Neural crest cell (in vitro differentiated cells): Measurements from ENCODE around the gene PAK5. TPM values are rescaled to one million over a fixed set of nuclear protein-coding genes. Genes with fewer than 3 reads are reported as not detected.

Source experiments
- DNase-seq: peaks from one replicate; pipeline ENCODE4 v3.0.0; 2021; ENCODE audit warnings: low read depth, mixed read lengths, low spot score
- H3K27ac Mint-ChIP-seq: one replicate; pipeline ENCODE4 v1.8.0; 2021; ENCODE audit warnings: mild to moderate bottlenecking, mixed read lengths; ENCODE audit not compliant: unreplicated experiment
- H3K27me3 Mint-ChIP-seq: 2 replicates; pipeline ENCODE4 v1.8.0; 2021; ENCODE audit warnings: low read depth, mild to moderate bottlenecking, mixed read lengths
- H3K36me3 Mint-ChIP-seq: 2 replicates; pipeline ENCODE4 v1.8.0; 2021; ENCODE audit warnings: low read depth, mild to moderate bottlenecking, mixed read lengths
- H3K4me1 Mint-ChIP-seq: 2 replicates; pipeline ENCODE4 v1.8.0; 2021; ENCODE audit warnings: mixed read lengths
- H3K4me3 Mint-ChIP-seq: one replicate; pipeline ENCODE4 v1.8.0; 2021; ENCODE audit warnings: mild to moderate bottlenecking, mixed read lengths
- H3K9me3 Mint-ChIP-seq: 2 replicates; pipeline ENCODE4 v1.8.0; 2021; ENCODE audit warnings: mixed read lengths
- CTCF ChIP-seq: fragments of 200-600 bp; sonication (generic); conservative IDR thresholded peaks from 2 replicates; pipeline ENCODE4 v1.5.0; 2021; ENCODE audit warnings: antibody characterized with exemption, mild to moderate bottlenecking
- total RNA-seq: library from RNA; stranded (reverse); gene quantifications from 2 replicates; pipeline ENCODE4 v1.2.1, GENCODE V29; 2021

PAK5 gene
- total RNA-seq, 1 donor from 2014 or later = 1.8 TPM

GRCh38 chr20:9810738-9811137 is 28.1 kb downstream of the PAK5 start:
- H3K4me3 Mint-ChIP-seq = no peak overlapping the region
- no peak for TF ChIP-seq CTCF
- no peaks in the 10 kb centered on the region for H3K9me3 Mint-ChIP-seq
- H3K27ac Mint-ChIP-seq = no peak overlapping the region
- no peaks in the 10 kb centered on the region for H3K36me3 Mint-ChIP-seq
- H3K27me3 Mint-ChIP-seq = peaks cover 11% of the 10 kb centered on the region
- no peak for DNase-seq
- no peaks in the 10 kb centered on the region for H3K4me1 Mint-ChIP-seq

GRCh38 chr20:9809271-9809670 is 29.6 kb downstream of the PAK5 start:
- H3K36me3 Mint-ChIP-seq = no peaks in the 10 kb centered on the region

GRCh38 chr20:9808166-9808565 is 30.7 kb downstream of the PAK5 start:
- Mint-ChIP-seq H3K9me3 (no peaks in the 10 kb centered on the region), H3K4me1 (no peaks in the 10 kb centered on the region), H3K36me3 (no peaks in the 10 kb centered on the region), H3K27ac (no peak overlapping the region), H3K27me3 (peaks cover 11% of the 10 kb centered on the region), H3K4me3 (no peak overlapping the region)
- TF ChIP-seq CTCF = no peak
- no peak for DNase-seq

More at GRCh38 chr20:9809271-9809670, 29.6 kb downstream of the PAK5 start:
- H3K4me3 Mint-ChIP-seq = no peak overlapping the region
- no peaks in the 10 kb centered on the region for H3K4me1 Mint-ChIP-seq
- no peak overlapping the region for H3K27ac Mint-ChIP-seq
- no peak for DNase-seq
- no peaks in the 10 kb centered on the region for H3K9me3 Mint-ChIP-seq
- peaks cover 11% of the 10 kb centered on the region for H3K27me3 Mint-ChIP-seq
- no peak for TF ChIP-seq CTCF

- H3K9me3 Mint-ChIP-seq = no peaks in the 10 kb centered on the region
- DNase-seq = no peak
- H3K4me3 Mint-ChIP-seq = no peak overlapping the region
- no peak for TF ChIP-seq CTCF
- H3K27me3 Mint-ChIP-seq = peaks cover 11% of the 10 kb centered on the region
- no peaks in the 10 kb centered on the region for H3K4me1 Mint-ChIP-seq
- no peaks in the 10 kb centered on the region for H3K36me3 Mint-ChIP-seq
- H3K27ac Mint-ChIP-seq = no peak overlapping the region
Observed at GRCh38 chr20:9807136-9807535, 31.7 kb downstream of the PAK5 start.

GRCh38 chr20:9800421-9800820 is 38.5 kb downstream of the PAK5 start:
- no peaks in the 10 kb centered on the region for H3K36me3 Mint-ChIP-seq
- TF ChIP-seq CTCF = no peak
- no peaks in the 10 kb centered on the region for H3K4me1 Mint-ChIP-seq
- H3K27ac Mint-ChIP-seq = no peak overlapping the region
- H3K4me3 Mint-ChIP-seq = no peak overlapping the region
- peaks cover 12% of the 10 kb centered on the region for H3K27me3 Mint-ChIP-seq
- DNase-seq = no peak
- H3K9me3 Mint-ChIP-seq = peaks cover 3% of the 10 kb centered on the region

- DNase-seq = no peak
- Mint-ChIP-seq H3K9me3 (peaks cover 6% of the 10 kb centered on the region), H3K4me3 (no peak overlapping the region), H3K4me1 (no peaks in the 10 kb centered on the region), H3K27ac (no peak overlapping the region), H3K36me3 (no peaks in the 10 kb centered on the region), H3K27me3 (peaks cover 28% of the 10 kb centered on the region)
- TF ChIP-seq CTCF = no peak
Observed at GRCh38 chr20:9794831-9795230, 44.0 kb downstream of the PAK5 start.
